ENCODE data around the gene ARHGEF7.

GRCh38 chr13:111225166-111225565, 110.1 kb downstream of the ARHGEF7 start:
- TF ChIP-seq NR3C1 (CRISPR knock-in tag; conservative IDR thresholded peaks at IDR 0.05; ENCODE audit: low read depth) = no peak
- TF ChIP-seq CDX4 (CRISPR knock-in tag; IDR thresholded peaks at IDR 0.05; ENCODE audit: borderline replicate concordance) = no peak
- no peak for TF ChIP-seq CTCF (IDR thresholded peaks at IDR 0.05)
- no peak for TF ChIP-seq ZNF121 (CRISPR knock-in tag; IDR thresholded peaks at IDR 0.05)
- no peak for TF ChIP-seq SP1 (CRISPR knock-in tag; conservative IDR thresholded peaks at IDR 0.05)
- TF ChIP-seq ZBTB21 (CRISPR knock-in tag; IDR thresholded peaks at IDR 0.05; ENCODE audit: borderline replicate concordance) = no peak
- no peak for TF ChIP-seq MYBL2 (CRISPR knock-in tag; IDR thresholded peaks at IDR 0.05)
- TF ChIP-seq GABPB1 (CRISPR knock-in tag; IDR thresholded peaks at IDR 0.05) = no peak
- TF ChIP-seq JUN (CRISPR knock-in tag; IDR thresholded peaks at IDR 0.05) = no peak
- no peak for TF ChIP-seq TEAD4 (CRISPR knock-in tag; IDR thresholded peaks at IDR 0.05)
- no peak for TF ChIP-seq SOX15 (CRISPR knock-in tag; IDR thresholded peaks at IDR 0.05)
